HepG2 (cell line): ENCODE results near the gene SMPD1. TPM values are rescaled to one million over a fixed set of nuclear protein-coding genes. Genes with fewer than 3 reads are reported as not detected.
A peak's percentile ranks its signal among the peaks of the same experiment; 100 is the strongest.

Source experiments
- AFF4 ChIP-seq: sonication (generic); formaldehyde crosslinking; IDR thresholded peaks from 2 replicates; pipeline ENCODE4 v1.4.0; 2020; ENCODE audit warnings: missing genetic modification reagents
- ATF6 ChIP-seq: sonication (generic); formaldehyde crosslinking; conservative IDR thresholded peaks from 2 replicates; pipeline ENCODE4 v1.4.0; 2020; ENCODE audit warnings: missing genetic modification reagents
- CEBPB ChIP-seq: IDR thresholded peaks from 2 replicates; pipeline ENCODE4 v1.6.1; 2011; ENCODE audit warnings: low read depth, low read length, improper control_type of control experiment, borderline replicate concordance
- KAT8 ChIP-seq: IDR thresholded peaks from 2 replicates; pipeline ENCODE4 v1.6.1; 2016; ENCODE audit warnings: missing genetic modification reagents, missing compliant biosample characterization
- PCBP2 ChIP-seq: fragments of 200-400 bp; formaldehyde crosslinking; optimal IDR thresholded peaks from 2 replicates; pipeline ENCODE3; 2018; ENCODE audit warnings: low read length, low read depth; ENCODE audit not compliant: poor library complexity, severe bottlenecking
- TBP ChIP-seq: sonication (generic); formaldehyde crosslinking; IDR thresholded peaks from 2 replicates; pipeline ENCODE4 v1.5.0; 2020; ENCODE audit warnings: missing genetic modification reagents
- TRAFD1 ChIP-seq: sonication (generic); formaldehyde crosslinking; IDR thresholded peaks from 2 replicates; pipeline ENCODE4 v1.5.1; 2020; ENCODE audit warnings: missing genetic modification reagents, mild to moderate bottlenecking, borderline replicate concordance
- ZBED4 ChIP-seq: sonication (generic); formaldehyde crosslinking; IDR thresholded peaks from 2 replicates; pipeline ENCODE4 v1.4.0; 2020; ENCODE audit warnings: missing genetic modification reagents, borderline replicate concordance
- ZNF17 ChIP-seq: sonication (generic); formaldehyde crosslinking; IDR thresholded peaks from 2 replicates; pipeline ENCODE4 v1.5.0; 2020; ENCODE audit warnings: mild to moderate bottlenecking, missing genetic modification reagents
- ZNF207 ChIP-seq: fragments of 450-650 bp; IDR thresholded peaks from 2 replicates; pipeline ENCODE4 v1.6.1; 2016; ENCODE audit warnings: antibody characterized with exemption, borderline replicate concordance
- ZNF281 ChIP-seq: sonication (generic); formaldehyde crosslinking; IDR thresholded peaks from 2 replicates; pipeline ENCODE4 v1.4.0; 2020; ENCODE audit warnings: missing genetic modification reagents, borderline replicate concordance
- ZNF354B ChIP-seq: sonication (generic); formaldehyde crosslinking; IDR thresholded peaks from 2 replicates; pipeline ENCODE4 v1.8.0; 2022; ENCODE audit warnings: mild to moderate bottlenecking, missing genetic modification reagents
- polyA plus RNA-seq, 8 experiments: library from polyadenylated mRNA; depleted of rRNA in 3 of 8; stranded (reverse) in 7 of 8; unstranded in 1 of 8; fragments of >200 nt; fragmentation: Illumina TruSeq in 4 of 8; extraction: Trizol in 4 of 8; gene quantifications; 2 replicates each; pipeline versions ENCODE4 v1.2.1 to v1.2.3, GENCODE V29; 2011 to 2016; ENCODE audit warnings: low read depth in 4 of 8, missing spikeins in 1 of 8, mixed read lengths in 1 of 8; ENCODE audit not compliant: insufficient read depth in 1 of 8
- total RNA-seq, 5 experiments: library from RNA; depleted of rRNA; stranded (reverse); fragments of >200 nt; fragmentation: Illumina TruSeq; extraction: Trizol; gene quantifications; 2 replicates each; pipeline ENCODE4 v1.2.3, GENCODE V29; 2016; ENCODE audit warnings: low read depth in 1 of 5

Gene SMPD1
- total and polyA plus RNA-seq, 2 of the 13 experiments (the other 11 are each of a cell fraction or from before 2014, with no cell fraction given) = 6.3 to 8.4 TPM

GRCh38 chr11:6389905-6390717 lies at the start of gene SMPD1 (continued):
- TF ChIP-seq CEBPB = no peak
- TF ChIP-seq ZNF17 (CRISPR knock-in tag) = no peak
- no peak for TF ChIP-seq TRAFD1 (CRISPR knock-in tag)
- TF ChIP-seq ZBED4 (CRISPR knock-in tag) = no peak
- peak; percentile 75 for TF ChIP-seq ZNF281 (CRISPR knock-in tag)
- no peak for TF ChIP-seq ZNF207
- no peak for TF ChIP-seq ZNF354B (CRISPR knock-in tag)
- no peak for TF ChIP-seq ATF6 (CRISPR knock-in tag)
- peak; percentile 73; the same call in 1 of the 2 replicates for TF ChIP-seq KAT8
- TF ChIP-seq TBP (CRISPR knock-in tag) = no peak
- no peak for TF ChIP-seq AFF4
- no peak for TF ChIP-seq PCBP2
